ENCODE data around the gene KRIT1.

- TF ChIP-seq CTCF (IDR thresholded peaks at IDR 0.05), result no peak
- TF ChIP-seq POLR2A (IDR thresholded peaks at IDR 0.05), result no peak
- TF ChIP-seq EP300 (IDR thresholded peaks at IDR 0.05), result no peak
- no peak for TF ChIP-seq POLR2AphosphoS5 (IDR thresholded peaks at IDR 0.05)
These were observed 14.0 kb upstream of the KRIT1 start for GRCh38 chr7:92259610-92260247.

Measured in stomach (tissue), 4 donors.